Stimulated activated CD8-positive, alpha-beta memory T cell treated with anti-CD3 and anti-CD28 coated beads, Interleukin-12 subunit alpha, Interleukin-12 subunit beta, amount 100 ng/mL, for 24 hours (primary cell): Measurements from ENCODE around the gene LAMTOR1.

Source experiments
- DNase-seq: peaks from one replicate; pipeline ENCODE4 v3.0.0-alpha.2; 2020; ENCODE audit errors: extremely low read depth

LAMTOR1 gene

GRCh38 chr11:72119198-72119597 lies 16.1 kb upstream of the LAMTOR1 start:
- DNase-seq = no peak

DNA sequence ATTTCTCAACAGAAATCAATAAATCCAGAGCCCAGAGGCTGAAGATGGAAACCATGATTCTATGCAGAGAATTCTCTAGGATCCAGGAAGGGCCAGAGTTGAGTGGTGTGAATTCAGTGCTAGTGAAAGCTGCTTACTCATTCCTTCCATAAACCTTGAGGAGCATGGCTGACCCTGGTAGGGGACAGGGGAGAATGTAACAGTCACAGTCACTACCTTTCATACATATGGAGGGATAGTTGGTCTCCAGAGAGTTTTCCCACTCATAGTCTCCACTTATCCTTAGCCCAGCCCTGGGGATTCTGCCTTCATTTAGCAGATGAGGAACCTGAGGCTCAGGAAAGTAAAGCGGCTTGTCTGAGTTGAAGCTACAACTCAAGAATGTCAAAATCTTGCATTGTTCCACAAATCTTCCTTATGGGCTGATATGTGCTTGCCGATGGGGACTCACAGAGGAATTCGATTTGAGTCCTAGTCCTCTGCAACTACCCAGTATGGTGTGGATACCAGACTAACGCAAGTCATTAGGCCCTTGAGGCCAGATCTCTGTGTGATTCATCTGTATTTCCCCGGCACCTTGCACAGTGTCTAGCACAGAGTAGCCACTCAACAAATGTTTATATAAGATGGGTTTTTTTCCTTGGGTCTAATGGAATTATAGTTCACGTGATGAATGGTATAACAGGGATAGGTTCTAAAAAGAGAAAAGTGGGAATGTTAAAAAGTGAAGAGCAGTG lies 13.1 kb upstream of the LAMTOR1 start:
- no peak for DNase-seq

DNA sequence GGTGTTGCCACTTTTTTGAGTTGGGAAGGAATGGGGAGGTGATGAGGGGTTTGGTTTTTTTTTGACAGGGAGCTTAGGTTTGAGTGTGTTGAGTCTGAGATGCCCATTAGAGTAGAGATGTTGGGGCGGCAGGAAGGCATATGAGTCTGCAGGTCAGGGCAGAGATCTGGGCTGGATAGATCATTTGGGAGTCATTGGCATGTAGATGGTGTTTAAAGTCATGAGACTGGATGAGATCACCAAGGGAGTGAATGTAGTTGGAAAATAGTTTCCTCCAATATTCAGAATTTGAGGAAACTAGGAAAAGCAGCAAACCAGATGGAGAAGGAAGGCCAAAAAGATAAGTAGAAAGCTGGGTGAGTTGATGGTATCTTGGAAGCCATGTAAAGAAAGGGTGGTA lies 11.5 kb upstream of the LAMTOR1 start:
- no peak for DNase-seq

DNA sequence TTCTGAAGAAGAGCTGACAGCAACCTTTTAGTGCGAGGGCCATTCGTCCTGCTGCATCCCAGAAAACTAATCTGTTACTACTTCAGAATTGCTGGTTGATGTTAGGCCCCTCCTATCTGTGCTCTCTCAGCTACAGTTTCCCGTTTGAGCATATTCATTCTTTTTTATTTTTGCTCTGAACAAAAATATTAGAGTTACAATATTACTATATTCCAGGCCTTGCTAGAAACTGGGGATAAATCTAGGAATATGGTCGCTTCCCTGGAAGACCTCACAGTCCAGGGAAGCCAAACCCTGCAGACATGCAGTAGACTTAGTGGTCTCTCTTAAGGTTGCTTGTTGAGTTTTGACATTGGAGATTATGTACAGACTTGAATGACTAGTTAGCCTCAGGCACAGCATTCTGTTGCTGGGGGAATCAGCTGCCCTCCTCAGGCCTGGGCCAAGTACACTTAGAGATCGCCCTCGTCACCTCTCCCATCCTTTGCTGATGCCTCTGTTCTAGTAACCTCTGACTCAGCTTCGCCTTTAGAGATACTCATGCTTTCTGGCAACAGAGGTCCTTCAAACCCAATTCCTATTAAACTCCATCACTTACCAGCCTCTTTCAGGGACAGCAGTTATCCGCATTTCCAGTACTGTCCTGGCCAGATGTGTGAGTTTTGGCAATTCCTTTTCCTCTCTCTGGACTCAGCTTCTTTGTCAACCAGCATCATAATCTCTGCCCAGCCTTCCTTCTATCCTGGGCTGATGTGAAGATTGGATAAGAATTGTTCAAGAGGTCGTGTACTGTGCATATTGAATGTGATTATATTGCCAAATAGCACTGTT lies 10.1 kb upstream of the LAMTOR1 start:
- no peak for DNase-seq

DNA sequence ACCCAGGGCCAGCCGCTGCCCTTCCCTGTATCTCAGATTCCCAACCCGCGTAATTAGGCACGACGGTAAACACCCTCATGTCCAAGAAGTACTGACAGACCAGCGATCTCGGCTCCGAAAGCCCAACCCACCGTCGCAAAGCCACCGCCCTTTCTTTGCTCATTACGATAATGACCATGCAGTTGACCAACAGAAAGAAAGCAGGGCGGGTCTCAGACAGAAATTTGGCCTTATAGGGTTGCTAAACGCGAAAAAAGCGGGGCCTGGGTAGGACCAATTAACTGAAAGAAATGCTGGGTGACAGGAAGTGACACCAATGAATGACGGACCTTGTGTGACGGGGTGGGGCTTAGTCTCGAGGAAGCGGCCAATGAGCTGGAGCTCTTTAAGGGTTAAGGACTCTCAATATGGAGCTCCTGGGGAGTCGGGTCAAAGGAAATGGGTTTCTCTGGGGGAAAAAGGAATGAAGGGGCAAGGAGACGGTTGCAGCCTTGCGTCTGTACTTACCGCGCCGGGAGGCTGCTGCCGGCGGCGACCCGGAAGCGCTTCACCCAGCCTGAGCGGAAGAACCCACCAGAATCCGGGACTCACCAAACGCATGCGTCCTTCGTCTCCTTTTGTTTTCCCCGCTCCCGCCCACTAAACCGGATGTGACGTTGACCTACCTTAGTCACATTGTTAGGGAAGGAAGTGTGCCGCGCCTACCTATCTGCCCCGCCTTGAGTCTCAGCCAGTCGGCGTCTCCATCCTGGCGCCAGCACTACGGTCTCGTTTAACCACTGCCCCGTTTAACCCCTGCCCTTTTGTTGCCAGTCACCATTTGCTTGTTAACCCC lies 9.3 kb upstream of the LAMTOR1 start, which contains the start of gene ANAPC15:
Gene ANAPC15 (minus strand): TSS at position 553 of the 835 bp plus-strand sequence. CDS start 1,419 bp downstream, outside the sequence.
- peak; percentile 98 for DNase-seq

DNA sequence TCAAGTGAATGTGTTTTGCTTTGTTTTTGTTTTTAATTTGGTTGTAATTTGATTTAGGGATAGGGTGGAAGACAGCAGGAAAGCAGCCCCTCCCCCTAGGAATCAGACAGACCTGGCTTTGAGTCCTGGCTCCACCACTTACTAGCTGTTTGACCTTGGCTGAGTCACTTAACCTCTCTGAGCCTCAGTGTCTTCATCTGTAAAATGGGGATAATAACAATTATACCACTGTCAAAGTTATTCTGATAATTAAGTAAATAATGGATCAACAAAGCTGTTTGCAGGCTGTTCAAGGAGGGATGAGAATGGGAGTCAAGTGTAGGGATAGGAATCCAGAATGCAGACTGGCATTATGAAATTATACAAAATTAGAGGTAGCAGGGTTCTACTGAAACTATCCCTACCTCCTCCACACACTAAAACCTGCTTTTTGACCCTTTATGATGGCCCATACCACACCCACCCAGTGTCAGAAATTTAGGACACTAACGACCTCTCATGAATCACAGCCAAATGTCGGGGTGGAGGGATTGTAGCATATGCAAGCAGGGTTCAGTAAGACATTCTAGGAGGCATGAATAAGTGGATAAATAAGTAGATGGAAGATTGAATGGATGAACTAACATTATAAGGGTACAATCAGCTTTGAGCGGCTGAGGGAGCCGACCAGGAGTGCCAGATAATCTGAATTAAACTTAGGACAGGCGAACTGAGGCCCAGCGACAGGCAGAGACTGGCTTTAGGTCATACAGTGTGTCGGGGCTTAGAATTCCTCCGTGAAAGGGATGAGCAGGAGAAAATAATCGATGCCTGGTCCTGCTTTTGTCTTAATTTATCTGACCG lies 8.4 kb upstream of the LAMTOR1 start:
- no peak for DNase-seq

GRCh38 chr11:72105888-72106287 lies 2.8 kb upstream of the LAMTOR1 start, which contains the start of gene TOMT:
TOMT (plus strand) TSS chr11:72105924; CDS start chr11:72105952, 28 bp downstream.
- no peak for DNase-seq

DNA sequence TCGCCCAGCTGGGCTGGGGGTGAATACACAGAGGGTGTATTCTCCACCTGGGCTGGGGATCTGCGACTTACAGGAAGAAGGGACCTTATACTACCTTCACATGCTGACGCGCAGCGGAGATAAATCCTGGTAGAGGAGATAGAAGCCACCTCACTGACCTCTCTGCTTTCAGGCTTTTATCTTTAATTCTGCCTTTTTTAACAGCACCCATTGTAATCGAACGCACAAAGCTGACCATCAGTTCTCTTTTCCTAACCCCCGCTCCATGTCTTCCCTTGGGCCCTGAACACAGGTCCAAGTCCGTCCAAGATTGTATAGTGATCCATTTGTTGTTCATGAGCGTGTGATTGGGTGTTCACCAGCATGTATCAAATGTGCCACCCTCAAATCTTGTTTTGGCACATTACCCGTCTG lies 664 bp upstream of the LAMTOR1 start:
- no peak for DNase-seq

GRCh38 chr11:72102631-72102945 lies 509 bp downstream of the LAMTOR1 start:
- no peak for DNase-seq

DNA sequence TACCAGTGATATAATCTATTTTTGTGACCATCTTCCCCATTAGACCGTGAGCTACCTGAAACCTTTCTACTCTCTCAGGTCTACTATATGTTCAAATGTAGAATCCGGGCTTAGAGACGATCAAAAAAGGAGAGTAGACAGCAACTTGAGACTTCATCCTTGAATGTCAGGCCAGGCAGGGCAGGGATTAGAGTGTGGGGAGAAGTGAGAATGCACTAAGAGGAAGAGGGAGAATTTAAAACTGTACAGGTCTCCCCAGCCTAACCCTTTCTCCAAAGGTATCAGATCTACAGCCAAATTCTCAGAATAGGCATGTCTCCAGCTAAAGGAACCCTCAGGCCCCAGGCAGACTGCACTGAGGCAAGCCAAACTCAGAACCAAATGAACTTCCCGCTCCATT lies 935 bp downstream of the LAMTOR1 start:
- no peak for DNase-seq

GRCh38 chr11:72100462-72100861 lies 2.6 kb downstream of the LAMTOR1 start:
- no peak for DNase-seq

DNA sequence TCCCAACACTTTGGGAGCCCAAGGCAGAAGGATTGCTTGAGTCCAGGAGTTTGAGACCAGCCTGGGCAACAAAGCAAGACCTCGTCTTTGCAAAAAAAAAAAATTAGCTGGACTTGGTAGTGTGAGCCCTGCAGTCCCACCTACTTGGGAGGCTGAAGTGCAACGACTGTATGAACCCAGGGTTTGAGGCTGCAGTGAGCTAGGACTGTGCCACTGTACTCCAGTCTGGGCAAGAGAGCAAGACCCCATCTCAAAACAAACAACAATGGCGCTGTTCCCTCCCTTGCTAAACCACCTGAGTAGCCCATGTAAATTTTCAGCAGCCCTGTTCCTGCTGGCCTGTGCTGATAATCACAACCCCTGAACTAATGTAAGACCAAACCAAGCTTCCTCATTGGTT lies 3.1 kb downstream of the LAMTOR1 start:
- no peak for DNase-seq

DNA sequence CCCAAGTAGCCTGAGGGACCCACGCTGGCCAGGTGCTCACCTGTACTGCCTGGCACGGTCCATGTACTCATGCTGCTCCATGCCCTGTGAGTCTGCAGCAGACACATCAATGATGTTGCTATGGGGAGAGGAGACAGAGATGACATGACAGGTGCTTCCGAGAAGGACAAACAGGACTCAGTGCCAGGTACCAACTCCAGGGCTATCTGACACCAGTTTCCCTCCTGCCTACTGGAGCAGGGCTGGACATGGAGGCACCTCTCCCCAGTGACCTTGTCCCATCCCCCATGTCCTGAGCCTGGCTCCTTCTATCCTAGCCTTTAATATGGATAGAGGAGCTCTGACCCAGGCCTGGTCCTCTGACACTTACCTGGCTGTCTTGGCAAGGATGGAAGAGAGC lies 4.4 kb downstream of the LAMTOR1 start:
- no peak for DNase-seq

DNA sequence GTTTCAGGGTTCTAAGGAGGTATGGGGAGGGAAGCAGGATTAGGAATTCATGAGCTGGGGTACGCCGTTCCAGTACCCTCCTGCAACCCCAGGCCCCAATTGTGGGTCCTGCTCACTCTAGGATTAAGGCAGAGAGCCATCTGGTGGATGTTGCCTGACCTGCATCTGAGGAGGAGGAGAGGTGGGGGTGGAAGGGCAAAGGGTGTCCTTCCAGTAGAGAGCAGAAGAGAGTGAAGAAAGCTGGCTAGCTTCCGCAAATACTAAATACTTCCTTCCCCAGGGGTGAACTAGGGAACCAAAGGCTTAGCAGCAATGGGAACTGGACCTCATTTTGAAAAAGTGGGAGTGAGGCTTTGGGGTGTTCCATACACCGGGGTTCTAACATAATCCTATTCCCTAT lies 11.8 kb downstream of the LAMTOR1 start:
- DNase-seq = no peak

DNA sequence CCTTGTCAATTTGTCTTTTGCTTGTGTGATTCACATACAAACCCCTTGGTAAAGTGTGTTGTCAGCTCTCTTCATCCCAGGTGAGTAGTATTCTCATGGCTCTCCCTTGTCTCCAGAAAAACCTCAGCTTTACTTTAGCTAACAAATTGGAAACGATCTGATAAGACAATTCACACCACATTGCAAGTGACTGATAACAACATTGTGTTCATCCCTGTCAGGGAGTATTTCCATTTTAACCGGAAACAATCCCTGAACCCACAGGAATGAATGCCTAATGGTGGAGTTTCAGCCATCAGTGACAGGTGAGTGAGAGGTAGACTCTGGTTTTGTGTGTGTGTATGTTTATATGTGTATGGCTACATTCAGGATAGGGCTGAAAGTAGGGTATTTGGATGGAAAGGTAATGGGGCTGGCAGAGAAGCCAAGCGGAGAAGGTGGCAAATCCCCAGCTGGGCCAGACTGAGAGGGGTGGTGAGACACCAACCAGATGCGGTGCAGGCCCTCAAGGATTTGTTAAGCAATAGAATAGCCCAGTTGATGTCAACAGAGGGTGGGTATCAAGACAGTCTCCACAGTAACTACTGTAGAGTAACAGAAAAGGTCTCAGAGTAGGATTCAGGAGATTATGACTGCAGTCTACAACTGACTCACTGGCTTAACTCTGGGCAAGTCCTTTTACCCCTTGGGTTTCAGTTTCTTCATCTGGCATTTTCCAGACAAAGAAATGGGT lies 14.9 kb downstream of the LAMTOR1 start:
- DNase-seq = no peak

DNA sequence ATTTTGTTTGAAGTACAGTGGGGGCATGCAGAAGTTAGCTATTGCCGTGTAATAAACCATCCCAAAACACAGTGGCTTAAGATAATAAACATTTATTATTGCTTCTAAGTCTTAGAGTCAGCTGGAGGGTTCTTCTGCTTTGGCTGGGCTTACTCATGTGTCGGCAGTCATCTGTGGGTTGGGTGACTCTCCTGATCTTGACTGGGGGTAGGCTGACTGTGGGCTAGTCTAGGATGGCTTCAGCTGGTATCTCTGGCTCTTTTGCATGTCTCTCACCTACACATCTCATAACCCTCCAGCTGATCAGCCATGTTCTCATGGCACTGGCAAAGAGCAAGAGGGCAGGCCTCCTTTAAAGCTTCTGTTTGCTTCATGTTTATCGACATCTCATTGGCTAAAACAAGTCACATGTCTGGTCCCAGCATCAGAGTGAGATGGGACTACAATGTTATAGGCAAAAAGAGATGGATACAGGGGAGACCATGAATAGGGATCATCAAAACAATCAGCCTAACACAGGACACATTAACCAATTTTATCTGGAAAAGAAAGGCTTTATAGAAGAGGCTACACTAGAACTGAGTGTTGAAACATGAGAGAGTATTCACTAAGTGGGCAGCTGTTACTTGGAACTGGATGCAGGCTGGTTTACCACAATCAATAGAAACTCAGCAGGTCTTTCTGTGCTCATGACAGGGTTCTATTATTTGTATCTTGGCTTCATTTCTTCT lies 17.3 kb downstream of the LAMTOR1 start:
- DNase-seq = no peak

DNA sequence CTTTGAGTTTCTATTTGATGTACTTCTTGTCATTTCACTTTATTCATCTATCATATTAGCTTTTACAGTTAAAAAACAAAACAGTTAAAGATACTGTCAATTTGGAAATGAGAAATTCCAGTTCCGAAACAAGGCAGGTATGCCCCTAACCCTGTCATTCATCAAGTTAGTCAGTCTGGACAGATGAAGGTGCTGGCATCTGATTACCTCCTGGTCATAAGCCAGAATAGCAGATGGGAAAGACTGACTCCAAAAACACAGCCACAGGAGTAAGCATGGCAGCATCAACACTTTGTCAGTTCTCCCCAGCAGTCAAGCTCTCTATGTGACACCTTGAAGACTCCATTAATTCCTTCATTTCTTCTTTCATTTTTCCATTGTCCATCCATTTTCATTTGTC lies 18.1 kb downstream of the LAMTOR1 start:
- DNase-seq = no peak

DNA sequence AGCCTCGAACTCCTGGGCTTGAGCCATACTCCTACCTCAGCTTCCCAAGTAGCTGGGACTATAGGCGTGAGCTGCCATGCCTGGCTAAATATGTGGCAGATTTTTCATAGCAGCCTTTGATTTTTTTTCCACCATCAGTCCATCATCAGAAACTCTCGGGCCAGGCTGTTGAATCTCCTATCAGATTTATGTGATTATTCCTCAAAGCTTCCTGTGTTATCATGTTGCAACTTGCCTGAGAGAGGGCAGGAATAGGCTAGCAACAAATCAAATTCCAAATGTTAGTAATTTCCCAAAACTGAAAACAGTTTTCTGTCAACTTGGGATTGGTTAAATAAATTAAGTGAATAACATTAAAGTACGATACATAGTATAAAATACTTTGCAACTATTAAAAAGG lies 19.0 kb downstream of the LAMTOR1 start:
- DNase-seq = no peak

GRCh38 chr11:72083414-72083813 lies 19.7 kb downstream of the LAMTOR1 start:
- DNase-seq = no peak
